Measurements from ENCODE around the gene CENPX.
A peak's percentile ranks its signal among the peaks of the same experiment; 100 is the strongest.

Gene CENPX

GRCh38 chr17:82014971-82015310, 7.7 kb downstream of the CENPX start:
- Histone ChIP-seq H3K27ac (no peak overlapping the region), H3K4me1 (peaks cover 0 to 14% (median 0%) of the 10 kb centered on the region in 4 donors)
- intact Hi-C loops (cut with DNase I; ENCODE audit: low total_unique reads), result no loop called here

DNA sequence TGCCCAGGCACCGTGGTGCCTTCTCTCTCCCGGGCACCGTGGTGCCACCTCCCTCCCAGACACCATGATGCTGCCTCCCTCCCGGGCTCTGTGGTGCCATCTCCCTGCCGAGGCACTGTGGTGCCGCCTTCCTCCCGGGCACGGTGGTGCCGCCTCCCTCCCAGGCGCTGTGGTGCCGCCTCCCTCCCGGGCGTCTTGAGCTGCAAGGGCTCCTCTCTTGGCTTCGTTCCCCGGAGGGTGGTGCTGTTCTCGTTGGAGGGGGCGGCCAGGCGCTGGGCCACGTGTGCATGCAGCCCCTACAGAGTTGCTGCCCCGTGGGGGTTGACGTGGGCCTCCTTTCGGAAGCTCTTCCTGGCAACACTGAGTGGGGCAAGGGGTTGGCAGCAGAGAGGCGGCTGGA, 8.2 kb downstream of the CENPX start:
- H3K9me3 ChIP-seq, result no peaks in the 10 kb centered on the region
- intact Hi-C loops (cut with DNase I; ENCODE audit: low total_unique reads), result no loop called here
- no peak for DNase-seq
- no peak overlapping the region for H3K4me3 ChIP-seq
- H3K4me1 ChIP-seq, result peaks cover 0 to 14% (median 0%) of the 10 kb centered on the region in 4 donors
- no peak overlapping the region for H3K27ac ChIP-seq
- TF ChIP-seq, protein P1, sequence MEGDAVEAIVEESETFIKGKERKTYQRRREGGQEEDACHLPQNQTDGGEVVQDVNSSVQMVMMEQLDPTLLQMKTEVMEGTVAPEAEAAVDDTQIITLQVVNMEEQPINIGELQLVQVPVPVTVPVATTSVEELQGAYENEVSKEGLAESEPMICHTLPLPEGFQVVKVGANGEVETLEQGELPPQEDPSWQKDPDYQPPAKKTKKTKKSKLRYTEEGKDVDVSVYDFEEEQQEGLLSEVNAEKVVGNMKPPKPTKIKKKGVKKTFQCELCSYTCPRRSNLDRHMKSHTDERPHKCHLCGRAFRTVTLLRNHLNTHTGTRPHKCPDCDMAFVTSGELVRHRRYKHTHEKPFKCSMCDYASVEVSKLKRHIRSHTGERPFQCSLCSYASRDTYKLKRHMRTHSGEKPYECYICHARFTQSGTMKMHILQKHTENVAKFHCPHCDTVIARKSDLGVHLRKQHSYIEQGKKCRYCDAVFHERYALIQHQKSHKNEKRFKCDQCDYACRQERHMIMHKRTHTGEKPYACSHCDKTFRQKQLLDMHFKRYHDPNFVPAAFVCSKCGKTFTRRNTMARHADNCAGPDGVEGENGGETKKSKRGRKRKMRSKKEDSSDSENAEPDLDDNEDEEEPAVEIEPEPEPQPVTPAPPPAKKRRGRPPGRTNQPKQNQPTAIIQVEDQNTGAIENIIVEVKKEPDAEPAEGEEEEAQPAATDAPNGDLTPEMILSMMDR (IDR thresholded peaks at IDR 0.05), result no peak
- H3K27me3 ChIP-seq, result no peaks in the 10 kb centered on the region
- peaks cover 0 to 48% (median 21%) of the 10 kb centered on the region in 3 donors for H3K36me3 ChIP-seq

More at GRCh38 chr17:82014971-82015310, 7.7 kb downstream of the CENPX start:
- H3K27me3 ChIP-seq, result no peaks in the 10 kb centered on the region
- DNase-seq, result no peak
- no peaks in the 10 kb centered on the region for H3K9me3 ChIP-seq
- H3K36me3 ChIP-seq, result peaks cover 0 to 45% (median 21%) of the 10 kb centered on the region in 3 donors
- H3K4me3 ChIP-seq, result no peak overlapping the region
- TF ChIP-seq, protein P1 (IDR thresholded peaks at IDR 0.05), result no peak

DNA sequence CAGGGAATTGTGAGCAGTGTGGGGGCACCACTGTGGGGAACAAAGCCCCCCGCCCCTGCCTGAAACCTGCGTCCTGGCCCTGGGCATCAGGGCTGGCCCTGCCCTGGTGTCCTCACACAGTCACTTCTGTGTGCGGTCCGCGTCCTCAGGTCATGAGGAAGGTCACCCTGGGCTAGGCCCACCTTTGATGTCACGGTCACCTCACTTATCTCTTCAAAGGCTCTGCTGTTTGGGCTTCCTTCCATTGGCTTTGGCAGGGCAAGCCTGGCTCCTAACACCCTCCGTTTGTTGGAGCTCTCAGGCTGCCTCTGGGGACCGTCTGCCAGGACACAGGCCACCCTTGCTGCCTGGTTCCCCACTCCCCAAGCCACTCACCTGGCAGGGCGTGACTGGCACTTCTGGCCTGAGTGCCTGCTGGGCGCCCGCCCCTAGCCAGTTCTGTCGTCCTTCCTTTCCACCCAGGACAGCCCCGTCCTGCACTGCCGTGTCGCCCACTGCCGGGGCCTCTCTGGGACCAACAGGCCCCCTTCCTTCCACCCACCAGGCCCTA, 8.8 kb downstream of the CENPX start:
- intact Hi-C loops (cut with DNase I; ENCODE audit: low total_unique reads), result no loop called here
- TF ChIP-seq, protein P1 (IDR thresholded peaks at IDR 0.05), result no peak
- Histone ChIP-seq H3K36me3 (peaks cover 0 to 50% (median 18%) of the 10 kb centered on the region in 3 donors), H3K4me3 (no peak overlapping the region), H3K4me1 (peaks cover 0 to 14% (median 0%) of the 10 kb centered on the region in 4 donors), H3K27me3 (no peaks in the 10 kb centered on the region), H3K27ac (peak overlapping the region in 1 of 2 donors; percentile 22), H3K9me3 (no peaks in the 10 kb centered on the region)
- DNase-seq, result no peak

GRCh38 chr17:82013341-82013740, 9.3 kb downstream of the CENPX start:
- peaks cover 0 to 17% (median under 1%) of the 10 kb centered on the region in 4 donors for H3K4me1 ChIP-seq
- intact Hi-C loops (cut with DNase I; ENCODE audit: low total_unique reads), result no loop called here
- peak overlapping the region in 1 of 2 donors; percentile 22 for H3K27ac ChIP-seq
- TF ChIP-seq, protein P1 (IDR thresholded peaks at IDR 0.05), result no peak
- H3K9me3 ChIP-seq, result no peaks in the 10 kb centered on the region
- no peak overlapping the region for H3K4me3 ChIP-seq
- no peaks in the 10 kb centered on the region for H3K27me3 ChIP-seq
- H3K36me3 ChIP-seq, result peaks cover 0 to 45% (median 13%) of the 10 kb centered on the region in 3 donors
- no peak for DNase-seq

DNA sequence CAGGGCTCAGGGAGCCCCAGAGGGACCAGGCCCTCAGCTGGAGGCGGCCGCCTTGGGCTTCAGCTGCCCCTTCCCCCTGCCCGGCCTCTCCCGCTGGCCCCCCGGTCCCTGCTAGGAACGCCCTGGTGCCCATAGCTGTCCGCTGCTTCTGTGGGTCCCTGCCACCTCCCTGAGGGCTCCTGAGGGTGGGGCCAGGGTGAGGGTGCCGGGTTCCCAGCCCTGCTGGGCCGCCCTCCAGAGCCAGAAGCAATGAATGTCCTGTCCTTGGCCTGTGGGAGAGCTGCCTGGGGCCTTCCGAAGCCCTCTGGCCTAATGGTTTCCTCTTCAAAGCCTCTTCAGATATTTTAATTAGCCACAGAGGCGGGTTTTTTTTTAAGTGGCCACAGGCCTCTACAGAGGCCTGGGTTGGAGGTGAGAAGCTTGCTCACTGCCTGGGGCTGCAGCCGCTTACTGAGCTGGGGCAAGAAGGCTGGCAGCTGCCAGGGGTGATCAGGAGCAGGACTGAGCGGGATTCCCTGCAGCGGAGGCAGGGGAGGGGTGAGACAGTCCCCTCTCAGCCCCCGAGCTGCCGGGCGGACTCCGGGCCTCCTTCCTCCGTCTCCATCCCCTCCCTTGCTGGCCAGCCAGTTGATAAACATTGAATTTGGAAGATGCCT, 9.9 kb downstream of the CENPX start:
- H3K36me3 ChIP-seq, result peaks cover 0 to 39% (median 10%) of the 10 kb centered on the region in 3 donors
- DNase-seq, result no peak
- H3K27ac ChIP-seq, result peak overlapping the region in 1 of 2 donors; percentile 22
- TF ChIP-seq, protein P1 (IDR thresholded peaks at IDR 0.05), result no peak
- peaks cover 0 to 22% (median 5%) of the 10 kb centered on the region in 4 donors for H3K4me1 ChIP-seq
- intact Hi-C loops (cut with DNase I; ENCODE audit: low total_unique reads), result no loop called here
- H3K27me3 ChIP-seq, result no peaks in the 10 kb centered on the region
- H3K9me3 ChIP-seq, result no peaks in the 10 kb centered on the region
- no peak overlapping the region for H3K4me3 ChIP-seq

Measured in tibial artery (tissue), 4 donors.